SKM-1 treated with dmso at 0.1 percent for 144 hours (cell line): Measurements from ENCODE around the gene MEIS1.
A peak's percentile ranks its signal among the peaks of the same experiment; 100 is the strongest.
"Not testable (repeated sequence)": the region's sequence is repeated elsewhere in the genome, so short reads cannot be mapped to it uniquely, and the experiment has no call there.

Experiments used
- DNase-seq: peaks from one replicate; lab custom pipeline; 2025; ENCODE audit not compliant: unreplicated experiment; lab: John Stamatoyannopoulos, UW

MEIS1 gene

GRCh38 chr2:66466433-66466832 lies 31.5 kb downstream of the MEIS1 start:
- no peak for DNase-seq

- no peak for DNase-seq
Measured at GRCh38 chr2:66467718-66468117, 32.8 kb downstream of the MEIS1 start.

- no peak for DNase-seq
Measured at GRCh38 chr2:66469214-66469902, 34.4 kb downstream of the MEIS1 start.

- no peak for DNase-seq
Measured at GRCh38 chr2:66470199-66470598, 35.3 kb downstream of the MEIS1 start.

- DNase-seq = no peak
Measured at GRCh38 chr2:66472225-66472843, 37.4 kb downstream of the MEIS1 start.

- no peak for DNase-seq
Measured at GRCh38 chr2:66477135-66477842, 42.4 kb downstream of the MEIS1 start.

GRCh38 chr2:66478299-66478698 lies 43.4 kb downstream of the MEIS1 start:
- DNase-seq = no peak

- peak; percentile 17 for DNase-seq
Measured at GRCh38 chr2:66478731-66479316, 43.9 kb downstream of the MEIS1 start.

- DNase-seq = peak; percentile 22
Measured at GRCh38 chr2:66481100-66481549, 46.2 kb downstream of the MEIS1 start.

GRCh38 chr2:66485252-66485651 lies 50.3 kb downstream of the MEIS1 start:
- DNase-seq = not testable (repeated sequence)

GRCh38 chr2:66488946-66489345 lies 54.0 kb downstream of the MEIS1 start:
- no peak for DNase-seq

GRCh38 chr2:66489436-66489835 lies 54.5 kb downstream of the MEIS1 start:
- DNase-seq = no peak

- no peak for DNase-seq
Measured at GRCh38 chr2:66490588-66491001, 55.7 kb downstream of the MEIS1 start.

- peak; percentile 83 for DNase-seq
Measured at GRCh38 chr2:66494708-66495107, 59.8 kb downstream of the MEIS1 start.

- DNase-seq = no peak
Measured at GRCh38 chr2:66495788-66496640, 61.1 kb downstream of the MEIS1 start.

GRCh38 chr2:66496670-66497420 lies 61.9 kb downstream of the MEIS1 start:
- DNase-seq = no peak

- DNase-seq = no peak
Measured at GRCh38 chr2:66497431-66498288, 62.7 kb downstream of the MEIS1 start.

- no peak for DNase-seq
Measured at GRCh38 chr2:66498289-66498975, 63.5 kb downstream of the MEIS1 start.

GRCh38 chr2:66501267-66501666 lies 66.3 kb downstream of the MEIS1 start:
- no peak for DNase-seq
